Stimulated activated CD8-positive, alpha-beta memory T cell treated with anti-CD3 and anti-CD28 coated beads, Interleukin-15, amount 100 ng/mL, for 48 hours (primary cell): Measurements from ENCODE around the gene RPL10.

ENCODE experiments used
- DNase-seq, 2 donors: peaks; one replicate each; pipeline ENCODE4 v3.0.0-alpha.2; 2020; ENCODE audit warnings: low read depth in 2 of 2

The RPL10 gene

DNA sequence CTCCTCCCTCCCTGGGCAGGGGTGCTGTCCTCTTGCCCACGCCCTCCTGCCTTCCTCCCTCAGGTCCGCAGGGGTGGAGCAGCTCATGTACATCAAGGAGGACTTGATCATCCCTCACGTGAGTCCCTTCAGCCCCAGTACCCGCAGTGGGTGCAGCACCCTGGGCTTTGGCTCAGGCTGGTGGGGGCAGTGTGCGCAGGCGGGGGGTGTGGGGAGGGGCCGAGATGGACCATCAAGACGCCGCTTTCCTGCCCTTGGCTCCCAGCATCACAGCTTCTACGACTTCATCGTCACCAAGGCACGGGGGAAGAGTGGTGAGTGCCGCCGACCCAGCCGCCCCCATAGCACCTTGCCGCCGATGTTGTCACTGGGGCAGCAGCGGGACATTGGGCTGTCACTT is 51.4 kb downstream of the RPL10 start:
- no peak for DNase-seq

- no peak for DNase-seq
These were observed 52.1 kb downstream of the RPL10 start for GRCh38 chrX:154450312-154450711.
